Liver (tissue), 9 donors: Measurements from ENCODE around the gene CEP83. TPM values are rescaled to one million over a fixed set of nuclear protein-coding genes. Genes with fewer than 3 reads are reported as not detected.
"Not testable (repeated sequence)": the region's sequence is repeated elsewhere in the genome, so short reads cannot be mapped to it uniquely, and the experiment has no call there.

Source experiments
- DNase-seq: peaks from one replicate; pipeline ENCODE4 v3.0.0-alpha.2; 2017; ENCODE audit warnings: low spot score
- H3K27ac ChIP-seq, 2 donors: one replicate each; pipeline ENCODE4 v1.7.0; 2013; ENCODE audit warnings: inconsistent platforms in 2 of 2, low read length in 2 of 2, control low read depth in 1 of 2, low read depth in 1 of 2, mild to moderate bottlenecking in 1 of 2
- H3K27me3 ChIP-seq, 4 donors: one replicate each; pipeline versions ENCODE4 v1.6.1 to v1.7.0; 2013; ENCODE audit warnings: low read length in 3 of 4, inconsistent platforms in 1 of 4, mild to moderate bottlenecking in 1 of 4, moderate library complexity in 1 of 4; ENCODE audit not compliant: control insufficient read depth in 4 of 4, insufficient read depth in 4 of 4
- H3K36me3 ChIP-seq, 4 donors: one replicate each; pipeline versions ENCODE4 v1.6.1 to v1.7.0; 2013; ENCODE audit warnings: low read length in 3 of 4, mild to moderate bottlenecking in 3 of 4, low read depth in 1 of 4, moderate library complexity in 1 of 4; ENCODE audit not compliant: control insufficient read depth in 4 of 4, insufficient read depth in 3 of 4
- H3K4me1 ChIP-seq, 4 donors: one replicate each; pipeline versions ENCODE4 v1.6.1 to v1.7.0; 2013; ENCODE audit warnings: low read length in 3 of 4, mild to moderate bottlenecking in 3 of 4, moderate library complexity in 1 of 4; ENCODE audit not compliant: control insufficient read depth in 4 of 4, insufficient read depth in 4 of 4
- H3K4me3 ChIP-seq, 3 donors: one replicate each; pipeline versions ENCODE4 v1.6.1 to v1.7.0; 2013; ENCODE audit warnings: low read length in 3 of 3, control low read depth in 1 of 3, low read depth in 1 of 3, mild to moderate bottlenecking in 1 of 3
- H3K9ac ChIP-seq, 2 donors: one replicate each; pipeline ENCODE4 v1.7.0; 2013; ENCODE audit warnings: low read length in 2 of 2, mild to moderate bottlenecking in 2 of 2, moderate library complexity in 2 of 2, control low read depth in 1 of 2, low read depth in 1 of 2
- H3K9me3 ChIP-seq, 4 donors: one replicate each; pipeline versions ENCODE4 v1.6.1 to v1.7.0; 2013; ENCODE audit warnings: low read length in 3 of 4; ENCODE audit not compliant: control insufficient read depth in 4 of 4
- EGR1 ChIP-seq, 2 donors: IDR thresholded peaks; 2 replicates each; pipeline ENCODE4 v1.6.1; 2016 to 2018; ENCODE audit warnings: antibody characterized with exemption in 2 of 2, low read depth in 2 of 2
- FOXA1 ChIP-seq: IDR thresholded peaks from 2 replicates; pipeline ENCODE4 v1.6.1; 2016; ENCODE audit warnings: antibody characterized with exemption
- FOXA2 ChIP-seq: IDR thresholded peaks from 2 replicates; pipeline ENCODE4 v1.6.1; 2016; ENCODE audit warnings: antibody characterized with exemption
- GABPA ChIP-seq, 2 donors: IDR thresholded peaks in 1 of 2; conservative IDR thresholded peaks in 1 of 2; 2 replicates each; pipeline ENCODE4 v1.6.1; 2016; ENCODE audit warnings: antibody characterized with exemption in 2 of 2, mild to moderate bottlenecking in 1 of 2, moderate library complexity in 1 of 2
- HNF4A ChIP-seq, 2 donors: conservative IDR thresholded peaks; 2 replicates each; pipeline ENCODE4 v1.6.1; 2016; ENCODE audit warnings: antibody characterized with exemption in 2 of 2, mild to moderate bottlenecking in 2 of 2
- HNF4G ChIP-seq: IDR thresholded peaks from 2 replicates; pipeline ENCODE4 v1.6.1; 2016; ENCODE audit warnings: antibody characterized with exemption
- JUND ChIP-seq, 2 donors: IDR thresholded peaks; 2 replicates each; pipeline ENCODE4 v1.6.1; 2016; ENCODE audit warnings: antibody characterized with exemption in 2 of 2
- NR2F2 ChIP-seq: IDR thresholded peaks from 2 replicates; pipeline ENCODE4 v1.6.1; 2016; ENCODE audit warnings: antibody characterized with exemption
- RAD21 ChIP-seq, 2 donors: IDR thresholded peaks; 2 replicates each; pipeline ENCODE4 v1.6.1; 2016; ENCODE audit warnings: antibody characterized with exemption in 2 of 2, mild to moderate bottlenecking in 2 of 2
- RXRA ChIP-seq, 2 donors: IDR thresholded peaks; 2 replicates each; pipeline ENCODE4 v1.6.1; 2017 to 2018; ENCODE audit warnings: antibody characterized with exemption in 2 of 2, mild to moderate bottlenecking in 1 of 2
- SP1 ChIP-seq: IDR thresholded peaks from 2 replicates; pipeline ENCODE4 v1.6.1; 2018; ENCODE audit warnings: antibody characterized with exemption, mild to moderate bottlenecking
- TAF1 ChIP-seq: conservative IDR thresholded peaks from 2 replicates; pipeline ENCODE4 v1.6.1; 2016; ENCODE audit warnings: antibody characterized with exemption, mild to moderate bottlenecking
- WGBS: extraction: QIAGEN DNeasy Blood & Tissue Kit; methylation state at CpG from one replicate; pipeline ENCODE4 v1.1.7; 2013; 5-methylcytosine and 5-hydroxymethylcytosine counted together
- polyA plus RNA-seq, 2 donors: library from polyadenylated mRNA; stranded (reverse) in 1 of 2; unstranded in 1 of 2; fragments of 200-250 nt in 1 of 2; fragments of >200 nt in 1 of 2; fragmentation: Nextera tagmentation in 1 of 2; extraction: Ambion mirVana in 1 of 2; gene quantifications; one replicate each; pipeline versions ENCODE4 v1.2.1 to v1.2.3, GENCODE V29; 2013 to 2015
- total RNA-seq, 2 donors: library from RNA; depleted of rRNA; stranded (reverse); fragments of >200 nt; gene quantifications; one replicate each; pipeline ENCODE4 v1.2.3, GENCODE V29; 2014
- TF ChIP-seq, protein P1 (sequence below): fragments of 150-350 bp; IDR thresholded peaks from 2 replicates; pipeline ENCODE4 v1.5.1; 2017; ENCODE audit warnings: improper control_type of control experiment, low read depth, low read length; ENCODE audit not compliant: missing input control
- TF ChIP-seq, protein P2 (sequence below): IDR thresholded peaks from 2 replicates; pipeline ENCODE4 v1.6.1; 2016; ENCODE audit warnings: antibody characterized with exemption, mild to moderate bottlenecking
- TF ChIP-seq, protein P3 (sequence below): IDR thresholded peaks from 2 replicates; pipeline ENCODE4 v1.6.1; 2016; ENCODE audit warnings: antibody characterized with exemption
- TF ChIP-seq, protein P4 (sequence below): IDR thresholded peaks from 2 replicates; pipeline ENCODE4 v1.6.1; 2016; ENCODE audit warnings: antibody characterized with exemption
- TF ChIP-seq, protein P5 (sequence below): IDR thresholded peaks from 2 replicates; pipeline ENCODE4 v1.6.1; 2016; ENCODE audit warnings: antibody characterized with exemption
- donor health status: healthy.
- donor health status: healthy.
- donor health status: healthy.
- donor health status: healthy.
- donor health status: healthy.

The CEP83 gene
- total and polyA plus RNA-seq, 4 donors: 1.9 to 8.4 (median 5.2) TPM

DNA sequence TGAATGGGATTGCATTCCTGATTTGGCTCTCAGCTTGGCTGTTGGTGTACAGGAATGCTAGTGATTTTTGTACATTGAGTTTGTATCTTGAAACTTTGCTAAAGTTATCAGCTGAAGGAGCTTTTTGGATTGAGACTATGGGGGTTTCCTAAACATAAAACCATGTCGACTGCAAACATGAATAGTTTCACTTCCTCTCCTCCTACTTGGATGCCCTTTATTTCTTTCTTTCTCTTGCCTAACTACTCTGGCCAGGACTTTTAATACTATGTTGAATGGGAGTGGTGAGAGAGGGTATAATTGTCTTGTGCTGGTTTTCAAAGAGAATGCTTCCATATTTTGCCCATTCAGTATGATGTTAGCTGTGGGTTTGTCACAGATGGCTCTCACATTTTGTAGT, 141.5 kb downstream of the CEP83 start (continued):
- TF ChIP-seq, protein P1, sequence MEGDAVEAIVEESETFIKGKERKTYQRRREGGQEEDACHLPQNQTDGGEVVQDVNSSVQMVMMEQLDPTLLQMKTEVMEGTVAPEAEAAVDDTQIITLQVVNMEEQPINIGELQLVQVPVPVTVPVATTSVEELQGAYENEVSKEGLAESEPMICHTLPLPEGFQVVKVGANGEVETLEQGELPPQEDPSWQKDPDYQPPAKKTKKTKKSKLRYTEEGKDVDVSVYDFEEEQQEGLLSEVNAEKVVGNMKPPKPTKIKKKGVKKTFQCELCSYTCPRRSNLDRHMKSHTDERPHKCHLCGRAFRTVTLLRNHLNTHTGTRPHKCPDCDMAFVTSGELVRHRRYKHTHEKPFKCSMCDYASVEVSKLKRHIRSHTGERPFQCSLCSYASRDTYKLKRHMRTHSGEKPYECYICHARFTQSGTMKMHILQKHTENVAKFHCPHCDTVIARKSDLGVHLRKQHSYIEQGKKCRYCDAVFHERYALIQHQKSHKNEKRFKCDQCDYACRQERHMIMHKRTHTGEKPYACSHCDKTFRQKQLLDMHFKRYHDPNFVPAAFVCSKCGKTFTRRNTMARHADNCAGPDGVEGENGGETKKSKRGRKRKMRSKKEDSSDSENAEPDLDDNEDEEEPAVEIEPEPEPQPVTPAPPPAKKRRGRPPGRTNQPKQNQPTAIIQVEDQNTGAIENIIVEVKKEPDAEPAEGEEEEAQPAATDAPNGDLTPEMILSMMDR: no peak
- TF ChIP-seq EGR1 (IDR thresholded peaks at IDR 0.05; ENCODE audit: low read depth in 2 of 2) (no peak), NR2F2 (no peak)

DNA sequence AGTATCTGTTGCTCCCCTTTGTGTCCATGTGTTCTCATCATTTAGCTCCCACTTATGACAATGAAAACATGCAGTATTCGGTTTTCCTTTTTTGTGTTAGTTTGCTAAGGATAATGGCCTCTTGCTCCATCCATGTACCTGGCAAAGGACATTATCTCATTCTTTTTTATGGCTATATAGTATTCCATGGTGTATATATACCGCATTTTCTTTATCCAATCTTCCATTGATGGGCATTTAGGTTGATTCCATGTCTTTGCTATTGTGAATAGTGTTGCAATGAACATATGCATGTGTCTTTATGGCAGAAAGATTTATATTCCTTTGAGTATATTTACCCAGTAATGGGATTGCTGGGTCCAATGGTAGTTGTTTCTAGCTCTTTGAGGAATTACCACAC, 143.1 kb downstream of the CEP83 start:
- not testable (repeated sequence) for H3K27ac ChIP-seq, H3K4me1 ChIP-seq, H3K4me3 ChIP-seq, DNase-seq, H3K36me3 ChIP-seq, H3K27me3 ChIP-seq, H3K9ac ChIP-seq
- WGBS: 98% methylated on average over 2 of the region's 2 CpGs
- H3K9me3 ChIP-seq: peaks cover 0 to 13% (median 7%) of the 10 kb centered on the region in 4 donors

DNA sequence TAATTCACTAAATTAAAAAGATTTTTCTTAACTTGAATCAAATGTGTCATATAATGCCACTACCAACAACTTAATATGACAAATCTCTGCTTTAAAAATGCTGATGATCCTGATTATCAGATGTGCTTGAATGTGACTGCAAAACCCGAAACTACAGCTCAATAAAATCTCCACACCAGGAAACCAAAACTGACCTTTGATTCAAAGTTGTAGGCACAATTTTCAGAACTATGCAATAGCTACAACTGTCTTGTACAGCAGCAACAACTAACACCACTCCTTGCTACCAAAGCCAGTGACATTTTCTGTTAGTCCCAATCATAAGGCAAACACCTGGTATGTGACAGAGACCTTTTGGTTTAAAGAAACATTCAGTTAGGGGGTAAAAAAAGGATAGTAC, 147.3 kb downstream of the CEP83 start:
- Histone ChIP-seq H3K9ac (no peak overlapping the region), H3K4me1 (no peaks in the 10 kb centered on the region), H3K36me3 (peaks cover 0 to 9% (median 2%) of the 10 kb centered on the region in 4 donors), H3K9me3 (no peaks in the 10 kb centered on the region), H3K27me3 (no peaks in the 10 kb centered on the region), H3K27ac (no peak overlapping the region), H3K4me3 (no peak overlapping the region)
- no peak for DNase-seq
- WGBS: 66% methylated on average over 1 of the region's 1 CpG
- peak in 1 of 2 donors; percentile 12 for TF ChIP-seq HNF4A (conservative IDR thresholded peaks at IDR 0.05)
- no peak for TF ChIP-seq JUND (IDR thresholded peaks at IDR 0.05)

DNA sequence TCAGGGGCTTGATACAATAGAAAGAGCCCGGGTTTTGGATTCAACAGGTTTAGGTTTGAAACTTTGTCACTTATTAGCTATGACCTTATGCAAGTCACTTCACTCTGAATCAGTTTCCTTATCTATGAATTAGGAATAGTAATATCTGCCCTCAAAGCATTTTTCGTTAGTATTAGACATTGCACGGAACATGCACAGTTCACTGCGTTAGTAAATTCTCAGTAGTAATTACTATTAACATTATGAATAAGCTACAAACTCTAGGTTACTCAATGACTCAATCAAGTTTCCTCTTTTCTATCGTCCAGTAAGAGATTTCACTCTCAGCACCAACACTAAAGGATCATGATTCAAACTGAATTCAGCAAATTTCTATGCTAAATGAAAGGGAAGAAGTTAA, 150.3 kb downstream of the CEP83 start:
- no peak overlapping the region for H3K27ac ChIP-seq
- no peak overlapping the region for H3K4me3 ChIP-seq
- no peak for DNase-seq
- no peak overlapping the region for H3K9ac ChIP-seq
- 92% methylated on average over 5 of the region's 5 CpGs for WGBS
- H3K27me3 ChIP-seq: no peaks in the 10 kb centered on the region
- H3K36me3 ChIP-seq: peaks cover 0 to 15% (median 2%) of the 10 kb centered on the region in 4 donors
- H3K9me3 ChIP-seq: no peaks in the 10 kb centered on the region
- peaks cover 0 to 6% (median 2%) of the 10 kb centered on the region in 4 donors for H3K4me1 ChIP-seq
- TF ChIP-seq, protein P2, sequence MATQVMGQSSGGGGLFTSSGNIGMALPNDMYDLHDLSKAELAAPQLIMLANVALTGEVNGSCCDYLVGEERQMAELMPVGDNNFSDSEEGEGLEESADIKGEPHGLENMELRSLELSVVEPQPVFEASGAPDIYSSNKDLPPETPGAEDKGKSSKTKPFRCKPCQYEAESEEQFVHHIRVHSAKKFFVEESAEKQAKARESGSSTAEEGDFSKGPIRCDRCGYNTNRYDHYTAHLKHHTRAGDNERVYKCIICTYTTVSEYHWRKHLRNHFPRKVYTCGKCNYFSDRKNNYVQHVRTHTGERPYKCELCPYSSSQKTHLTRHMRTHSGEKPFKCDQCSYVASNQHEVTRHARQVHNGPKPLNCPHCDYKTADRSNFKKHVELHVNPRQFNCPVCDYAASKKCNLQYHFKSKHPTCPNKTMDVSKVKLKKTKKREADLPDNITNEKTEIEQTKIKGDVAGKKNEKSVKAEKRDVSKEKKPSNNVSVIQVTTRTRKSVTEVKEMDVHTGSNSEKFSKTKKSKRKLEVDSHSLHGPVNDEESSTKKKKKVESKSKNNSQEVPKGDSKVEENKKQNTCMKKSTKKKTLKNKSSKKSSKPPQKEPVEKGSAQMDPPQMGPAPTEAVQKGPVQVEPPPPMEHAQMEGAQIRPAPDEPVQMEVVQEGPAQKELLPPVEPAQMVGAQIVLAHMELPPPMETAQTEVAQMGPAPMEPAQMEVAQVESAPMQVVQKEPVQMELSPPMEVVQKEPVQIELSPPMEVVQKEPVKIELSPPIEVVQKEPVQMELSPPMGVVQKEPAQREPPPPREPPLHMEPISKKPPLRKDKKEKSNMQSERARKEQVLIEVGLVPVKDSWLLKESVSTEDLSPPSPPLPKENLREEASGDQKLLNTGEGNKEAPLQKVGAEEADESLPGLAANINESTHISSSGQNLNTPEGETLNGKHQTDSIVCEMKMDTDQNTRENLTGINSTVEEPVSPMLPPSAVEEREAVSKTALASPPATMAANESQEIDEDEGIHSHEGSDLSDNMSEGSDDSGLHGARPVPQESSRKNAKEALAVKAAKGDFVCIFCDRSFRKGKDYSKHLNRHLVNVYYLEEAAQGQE: no peak
- TF ChIP-seq EGR1 (IDR thresholded peaks at IDR 0.05; ENCODE audit: low read depth in 2 of 2) (no peak), NR2F2 (no peak), RXRA (IDR thresholded peaks at IDR 0.05) (no peak), FOXA2 (no peak), TAF1 (no peak), RAD21 (IDR thresholded peaks at IDR 0.05) (no peak), FOXA1 (no peak), HNF4G (no peak), HNF4A (conservative IDR thresholded peaks at IDR 0.05) (no peak), GABPA (IDR thresholded peaks at IDR 0.05 in 1 of 2, conservative IDR thresholded peaks at IDR 0.05 in 1 of 2) (no peak), SP1 (no peak), JUND (IDR thresholded peaks at IDR 0.05) (no peak)
- TF ChIP-seq, protein P3, sequence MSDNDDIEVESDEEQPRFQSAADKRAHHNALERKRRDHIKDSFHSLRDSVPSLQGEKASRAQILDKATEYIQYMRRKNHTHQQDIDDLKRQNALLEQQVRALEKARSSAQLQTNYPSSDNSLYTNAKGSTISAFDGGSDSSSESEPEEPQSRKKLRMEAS: no peak
- TF ChIP-seq, protein P4, sequence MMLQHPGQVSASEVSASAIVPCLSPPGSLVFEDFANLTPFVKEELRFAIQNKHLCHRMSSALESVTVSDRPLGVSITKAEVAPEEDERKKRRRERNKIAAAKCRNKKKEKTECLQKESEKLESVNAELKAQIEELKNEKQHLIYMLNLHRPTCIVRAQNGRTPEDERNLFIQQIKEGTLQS: no peak
- TF ChIP-seq, protein P5, sequence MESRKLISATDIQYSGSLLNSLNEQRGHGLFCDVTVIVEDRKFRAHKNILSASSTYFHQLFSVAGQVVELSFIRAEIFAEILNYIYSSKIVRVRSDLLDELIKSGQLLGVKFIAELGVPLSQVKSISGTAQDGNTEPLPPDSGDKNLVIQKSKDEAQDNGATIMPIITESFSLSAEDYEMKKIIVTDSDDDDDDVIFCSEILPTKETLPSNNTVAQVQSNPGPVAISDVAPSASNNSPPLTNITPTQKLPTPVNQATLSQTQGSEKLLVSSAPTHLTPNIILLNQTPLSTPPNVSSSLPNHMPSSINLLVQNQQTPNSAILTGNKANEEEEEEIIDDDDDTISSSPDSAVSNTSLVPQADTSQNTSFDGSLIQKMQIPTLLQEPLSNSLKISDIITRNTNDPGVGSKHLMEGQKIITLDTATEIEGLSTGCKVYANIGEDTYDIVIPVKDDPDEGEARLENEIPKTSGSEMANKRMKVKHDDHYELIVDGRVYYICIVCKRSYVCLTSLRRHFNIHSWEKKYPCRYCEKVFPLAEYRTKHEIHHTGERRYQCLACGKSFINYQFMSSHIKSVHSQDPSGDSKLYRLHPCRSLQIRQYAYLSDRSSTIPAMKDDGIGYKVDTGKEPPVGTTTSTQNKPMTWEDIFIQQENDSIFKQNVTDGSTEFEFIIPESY: no peak
- TF ChIP-seq, protein P1: no peak
